KBM-7 (cell line): Measurements from ENCODE around the gene MPC1.
"Not testable (repeated sequence)": the region's sequence is repeated elsewhere in the genome, so short reads cannot be mapped to it uniquely, and the experiment has no call there.

Experiments
- DNase-seq: peaks from one replicate; pipeline ENCODE4 v3.0.0-alpha.2; 2015
- in situ Hi-C: fragments of 300-500 bp; cut with MboI; formaldehyde crosslinking; loops from 2 replicates; pipeline ENCODE4 v1.14.3; 2020; ENCODE audit warnings: low sequenced_read_pairs, low pct_unique_long_range_greater_than_20kb, mixed read lengths

Gene MPC1

DNA sequence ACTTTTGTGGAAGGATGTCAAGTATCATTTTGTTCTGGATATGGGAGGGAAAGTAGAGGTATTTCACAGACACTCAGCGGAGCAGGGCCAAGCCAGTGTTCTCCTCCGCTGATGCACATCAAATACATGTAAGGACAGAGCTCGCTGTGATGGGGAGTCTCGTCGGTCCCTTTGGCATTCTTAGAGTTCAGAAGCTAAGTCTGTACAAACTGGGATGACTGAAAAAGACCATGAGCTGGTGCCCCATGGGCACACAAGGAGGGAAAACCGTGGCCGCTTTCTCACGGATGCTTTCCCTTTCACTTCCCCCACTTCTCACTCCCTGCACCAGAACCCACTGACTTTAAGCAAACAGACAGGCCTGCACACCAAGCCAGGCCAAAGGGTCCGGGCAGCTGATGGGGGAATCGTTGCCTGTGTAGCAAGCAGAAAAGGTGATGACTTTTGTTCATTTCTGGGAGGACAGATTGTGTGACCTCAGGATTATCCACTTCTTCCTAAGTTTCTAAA lies 27.7 kb upstream of the MPC1 start:
- in situ Hi-C loops, result no loop called here
- no peak for DNase-seq

DNA sequence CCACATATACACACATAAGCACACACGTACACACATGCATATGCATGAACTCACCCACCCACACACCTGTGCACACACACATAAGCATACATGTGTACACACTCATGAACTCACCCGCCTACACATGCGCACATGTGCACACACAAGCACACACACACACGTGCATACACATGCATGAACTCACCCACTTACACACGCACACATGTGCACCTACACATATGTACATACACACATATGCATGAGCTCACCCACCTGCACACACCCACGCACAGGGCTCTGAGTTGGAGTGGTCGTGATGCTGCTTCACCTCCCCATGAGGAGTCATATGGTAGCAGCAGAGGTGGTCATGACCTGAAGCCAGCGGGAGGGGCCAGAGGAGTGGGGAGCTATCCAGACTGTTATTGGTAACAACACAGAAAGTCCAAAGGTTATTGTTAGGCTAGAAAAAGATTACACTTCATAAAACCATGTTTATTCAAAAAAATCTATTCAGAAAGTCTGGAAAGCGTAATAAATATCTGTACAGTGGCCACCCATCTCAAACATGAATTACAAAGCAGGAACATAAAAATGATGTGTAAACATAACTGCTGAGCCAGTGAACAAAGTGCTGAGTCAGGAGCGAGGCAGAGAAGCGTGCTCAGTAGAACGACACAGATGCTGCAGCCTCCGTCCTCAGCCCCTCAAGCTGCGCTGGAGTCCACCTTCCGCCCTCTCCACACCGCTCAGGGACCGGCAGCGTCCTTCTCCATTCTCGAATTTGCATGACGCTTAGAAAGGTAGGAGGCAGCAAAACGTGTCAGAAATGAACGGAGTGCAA lies 26.4 kb upstream of the MPC1 start:
- in situ Hi-C loops, result no loop called here
- DNase-seq, result no peak

DNA sequence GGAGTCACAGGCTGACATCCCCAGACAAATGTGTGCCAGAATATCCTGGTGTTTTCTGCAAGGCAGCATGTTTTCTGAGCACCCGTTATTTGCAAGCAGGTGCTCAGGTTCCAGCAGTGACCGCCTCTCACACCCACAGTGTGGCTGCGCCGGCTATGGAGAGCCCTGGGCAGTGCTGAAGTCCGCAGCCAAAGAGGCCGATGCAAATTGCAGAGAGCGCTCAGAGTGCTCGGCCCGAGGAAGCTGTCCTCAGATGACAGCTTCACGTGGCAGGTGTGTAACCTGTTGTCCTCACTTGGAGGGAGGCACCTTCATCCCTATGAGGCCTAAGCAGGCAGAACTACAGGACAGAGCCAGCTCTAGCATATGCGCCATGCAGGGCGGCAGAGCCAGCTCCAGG lies 23.5 kb upstream of the MPC1 start:
- in situ Hi-C loops, result no loop called here
- no peak for DNase-seq

DNA sequence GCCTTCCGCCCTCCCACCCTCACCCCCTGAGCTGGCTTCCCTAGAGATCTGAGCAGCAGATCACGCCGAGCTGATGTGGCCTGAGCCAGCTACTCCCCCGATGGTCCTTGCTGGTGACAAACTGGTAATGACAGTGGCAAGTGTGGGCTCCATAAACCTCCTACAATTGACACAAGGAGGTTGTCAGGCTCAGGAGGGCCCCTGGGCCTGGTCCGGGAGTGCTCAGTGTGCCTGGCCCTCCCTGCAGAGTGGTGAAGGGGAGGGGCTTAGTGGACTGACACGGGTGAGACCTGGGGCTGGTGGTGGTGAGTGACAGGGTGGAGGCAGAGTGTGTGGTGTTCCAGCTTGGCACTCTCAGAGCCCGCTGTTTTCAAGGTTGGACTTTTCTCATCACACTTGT lies 22.6 kb upstream of the MPC1 start:
- no peak for DNase-seq
- in situ Hi-C loops, result no loop called here

DNA sequence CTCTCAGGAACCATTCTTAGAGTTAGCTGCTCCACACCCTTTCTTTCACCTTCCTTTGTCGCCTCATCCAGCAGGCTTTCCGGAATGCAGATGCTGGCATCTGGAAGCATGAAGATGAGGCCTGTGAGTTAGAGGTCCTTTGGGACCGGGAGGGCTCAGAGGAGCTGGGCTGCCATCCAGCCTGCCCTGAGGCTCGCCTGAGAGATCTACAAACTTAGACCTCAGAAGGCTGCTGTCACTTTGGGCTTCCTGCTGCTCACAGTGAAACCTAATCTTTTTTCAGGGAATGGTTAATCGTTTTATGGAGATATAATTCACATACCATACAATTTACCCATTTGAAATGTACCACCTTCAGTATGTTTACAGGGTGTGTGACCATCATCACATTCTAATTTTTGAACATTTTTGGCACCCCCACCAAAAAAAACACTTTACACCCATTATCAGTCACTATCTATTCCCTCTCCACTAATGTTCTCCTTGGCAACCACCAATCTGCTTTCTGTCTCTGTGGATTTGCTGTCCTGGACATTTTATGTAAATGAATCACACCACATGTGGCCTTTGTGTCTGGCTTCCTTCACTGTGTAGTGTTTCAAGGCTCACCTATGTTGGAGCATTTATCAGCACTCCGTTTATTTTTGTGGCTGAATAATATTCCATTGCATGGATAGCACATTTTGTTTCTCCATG lies 20.0 kb upstream of the MPC1 start:
- DNase-seq, result no peak
- in situ Hi-C loops, result no loop called here

DNA sequence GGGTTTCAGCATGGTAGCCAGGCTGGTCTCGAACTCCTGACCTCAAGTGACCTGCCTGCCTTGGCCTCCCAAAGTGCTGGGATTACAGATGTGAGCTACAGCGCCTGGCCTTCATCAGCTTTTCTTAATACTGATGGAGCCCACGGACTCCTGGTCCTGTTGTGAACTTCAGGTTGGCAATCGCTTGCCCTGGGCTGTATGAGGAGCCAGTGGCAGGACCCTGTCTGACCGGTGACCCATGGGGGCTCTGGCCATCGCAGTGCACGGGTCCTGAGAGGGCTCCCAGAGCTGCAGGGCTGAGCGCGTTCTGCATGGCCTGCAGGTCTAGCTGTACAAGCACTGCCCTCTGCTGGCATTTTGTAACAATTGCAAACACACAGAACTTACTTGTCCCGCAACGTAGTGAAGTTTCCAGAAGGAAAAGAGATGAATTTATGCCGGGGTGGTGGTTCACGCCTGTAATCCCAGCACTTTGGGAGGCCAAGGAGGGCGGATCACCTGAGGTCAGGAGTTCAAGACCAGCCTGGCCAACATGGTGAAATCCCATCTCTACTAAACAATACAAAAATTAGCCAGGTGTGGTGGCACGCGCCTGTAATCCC lies 18.0 kb upstream of the MPC1 start:
- in situ Hi-C loops, result not testable (repeated sequence)
- DNase-seq, result peak; percentile 60

DNA sequence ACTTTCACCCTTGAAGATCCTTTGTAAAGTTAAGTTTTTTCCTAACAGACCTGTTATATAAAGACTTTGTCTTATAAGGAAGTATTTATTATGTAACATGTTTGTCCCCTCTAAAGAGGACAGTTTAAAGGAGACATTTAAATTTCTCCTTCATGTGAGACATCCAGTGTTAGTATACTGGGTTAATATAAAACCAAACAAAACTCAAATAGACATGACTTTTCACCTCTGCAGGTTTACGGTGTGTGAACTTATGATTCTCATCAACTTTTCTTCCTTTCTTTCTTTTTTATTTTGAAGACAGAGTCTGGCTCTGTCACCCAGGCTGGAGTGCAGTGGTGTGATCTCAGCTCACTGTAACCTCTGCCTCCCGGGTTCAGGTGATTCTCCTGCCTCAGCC lies 17.4 kb upstream of the MPC1 start:
- in situ Hi-C loops, result no loop called here
- DNase-seq, result no peak

DNA sequence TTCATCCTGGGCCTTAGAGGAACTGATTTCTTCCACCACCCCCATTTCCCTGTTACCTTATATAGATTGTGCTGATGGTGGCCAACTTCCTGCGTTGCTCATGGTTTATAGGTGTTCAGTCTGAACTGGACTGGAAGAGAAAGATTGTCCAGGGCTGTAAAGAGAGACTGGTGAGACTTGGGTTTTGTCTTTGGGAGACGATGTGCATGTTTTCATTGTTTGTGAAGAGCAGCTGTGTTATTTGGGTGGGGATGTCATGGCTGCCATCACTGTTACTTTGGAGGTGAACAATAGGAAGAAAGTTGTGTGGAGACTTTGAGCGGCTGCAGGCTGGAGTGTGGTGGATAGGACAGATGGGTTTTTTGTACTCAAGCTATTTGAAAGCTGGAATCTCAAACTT lies 15.6 kb upstream of the MPC1 start:
- in situ Hi-C loops, result no loop called here
- no peak for DNase-seq

DNA sequence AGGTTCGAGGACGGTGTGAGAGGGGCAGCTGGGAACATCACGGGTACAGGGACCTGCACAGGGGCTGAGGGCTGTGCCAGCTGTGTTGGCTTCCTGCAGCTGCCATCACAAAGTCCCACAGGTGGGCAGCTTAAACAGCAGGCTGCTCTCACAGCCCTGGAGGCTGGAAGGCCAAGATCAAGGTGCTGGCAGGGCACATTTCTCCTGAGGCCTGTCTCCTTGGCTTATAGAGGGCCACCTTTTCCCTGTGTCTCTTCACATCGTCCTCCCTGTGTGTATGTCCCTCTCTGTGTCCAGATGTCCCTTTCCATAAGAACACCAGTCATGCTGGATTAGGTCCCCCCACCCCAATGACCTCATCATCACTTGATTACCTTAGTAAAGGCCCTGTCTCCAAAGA lies 15.1 kb upstream of the MPC1 start:
- DNase-seq, result no peak
- in situ Hi-C loops, result no loop called here

DNA sequence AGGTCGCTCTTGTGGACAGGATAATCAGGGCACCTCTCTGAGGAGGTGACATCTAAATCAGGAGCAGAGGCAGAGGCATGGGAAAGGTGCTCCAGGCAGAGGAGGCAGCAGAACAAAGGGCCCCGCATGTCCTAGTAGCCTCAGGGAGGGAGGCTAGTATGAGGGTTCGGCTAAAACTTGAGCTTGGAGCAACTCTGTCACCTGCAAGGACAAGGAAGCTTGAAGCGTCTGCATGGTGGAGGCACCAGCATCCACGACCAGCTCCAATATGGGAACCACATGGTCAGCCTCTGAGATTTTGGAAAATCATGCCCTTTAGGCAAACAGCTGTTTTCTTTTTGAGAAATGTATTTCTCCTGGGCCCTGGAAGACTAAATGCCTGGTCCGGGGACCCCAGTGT lies 13.0 kb upstream of the MPC1 start:
- in situ Hi-C loops, result no loop called here
- DNase-seq, result no peak

DNA sequence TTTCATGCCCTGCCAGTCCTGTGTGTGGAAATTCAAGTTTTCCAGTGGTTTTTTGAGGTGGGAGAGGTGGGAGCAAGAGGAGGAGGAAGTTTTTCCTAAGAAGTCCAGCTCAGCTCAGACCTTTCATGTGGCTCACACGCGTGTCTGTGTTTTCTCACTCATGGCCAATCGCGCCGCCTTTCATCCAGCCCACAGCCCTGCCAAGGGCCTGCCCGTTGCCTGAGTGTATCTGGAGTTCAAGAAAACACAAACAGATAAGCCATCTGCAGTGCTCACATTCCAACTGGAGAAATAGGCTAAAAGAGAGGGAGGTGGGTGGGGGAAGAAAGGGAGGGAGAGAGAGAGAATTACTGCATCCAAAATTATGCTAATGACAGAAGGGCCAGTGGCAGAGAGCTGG lies 12.6 kb upstream of the MPC1 start:
- DNase-seq, result no peak
- in situ Hi-C loops, result no loop called here

DNA sequence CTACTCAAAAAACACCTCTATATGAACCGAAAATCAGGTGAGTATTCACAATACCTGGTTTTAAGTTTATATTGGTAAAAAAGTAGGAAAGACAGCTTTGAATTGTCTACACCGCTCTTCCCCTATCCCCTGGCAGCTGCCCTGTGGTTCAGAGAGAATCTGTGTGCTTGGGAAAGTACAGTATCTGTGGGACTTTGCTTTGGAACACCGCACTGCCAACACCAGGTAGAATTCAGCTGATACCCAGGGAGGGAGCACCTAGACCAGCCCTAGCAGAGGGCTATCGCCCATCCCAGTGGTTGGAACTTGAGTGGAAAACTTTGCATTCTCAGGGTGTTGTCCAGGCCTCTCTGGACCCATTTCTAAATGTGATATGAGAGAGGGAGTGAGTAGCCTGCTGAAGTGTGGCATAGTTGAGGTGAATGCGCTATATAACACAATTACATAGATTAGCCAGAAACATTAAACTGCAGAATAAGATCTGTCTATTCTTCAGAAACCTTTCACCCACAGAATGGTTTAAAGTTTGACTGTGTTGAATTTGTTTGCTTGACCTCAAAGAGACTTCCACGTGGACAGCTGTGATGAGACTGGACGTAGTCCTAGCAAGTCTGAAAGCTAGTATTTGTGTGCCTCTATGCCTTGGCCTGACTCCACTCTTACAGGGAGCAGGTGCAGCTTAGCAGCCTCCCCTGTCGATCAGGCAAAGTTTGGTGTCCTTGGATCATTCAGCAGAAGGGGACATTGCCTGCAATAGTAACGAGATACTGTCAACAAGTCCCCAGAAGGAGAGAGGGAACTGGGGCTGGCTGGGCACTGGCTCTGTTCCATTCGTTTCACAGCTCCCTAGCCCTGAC lies 11.5 kb upstream of the MPC1 start:
- in situ Hi-C loops, result no loop called here

DNA sequence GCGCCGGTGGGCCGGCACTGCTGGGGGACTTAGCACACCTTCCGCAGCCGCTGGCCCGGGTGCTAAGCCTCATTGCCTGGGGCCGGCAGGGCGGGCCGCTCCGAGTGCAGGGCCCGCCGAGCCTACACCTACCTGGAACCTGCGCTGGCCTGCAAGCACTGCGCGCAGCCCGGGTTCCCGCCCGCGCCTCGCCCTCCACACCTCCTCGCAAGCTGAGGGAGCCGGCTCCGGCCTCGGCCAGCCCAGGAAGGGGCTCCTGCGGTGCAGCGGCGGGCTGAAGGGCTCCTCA lies 10.7 kb upstream of the MPC1 start:
- in situ Hi-C loops, result no loop called here
- no peak for DNase-seq

More for the DNA sequence above, 11.5 kb upstream of the MPC1 start:
- DNase-seq, result no peak

DNA sequence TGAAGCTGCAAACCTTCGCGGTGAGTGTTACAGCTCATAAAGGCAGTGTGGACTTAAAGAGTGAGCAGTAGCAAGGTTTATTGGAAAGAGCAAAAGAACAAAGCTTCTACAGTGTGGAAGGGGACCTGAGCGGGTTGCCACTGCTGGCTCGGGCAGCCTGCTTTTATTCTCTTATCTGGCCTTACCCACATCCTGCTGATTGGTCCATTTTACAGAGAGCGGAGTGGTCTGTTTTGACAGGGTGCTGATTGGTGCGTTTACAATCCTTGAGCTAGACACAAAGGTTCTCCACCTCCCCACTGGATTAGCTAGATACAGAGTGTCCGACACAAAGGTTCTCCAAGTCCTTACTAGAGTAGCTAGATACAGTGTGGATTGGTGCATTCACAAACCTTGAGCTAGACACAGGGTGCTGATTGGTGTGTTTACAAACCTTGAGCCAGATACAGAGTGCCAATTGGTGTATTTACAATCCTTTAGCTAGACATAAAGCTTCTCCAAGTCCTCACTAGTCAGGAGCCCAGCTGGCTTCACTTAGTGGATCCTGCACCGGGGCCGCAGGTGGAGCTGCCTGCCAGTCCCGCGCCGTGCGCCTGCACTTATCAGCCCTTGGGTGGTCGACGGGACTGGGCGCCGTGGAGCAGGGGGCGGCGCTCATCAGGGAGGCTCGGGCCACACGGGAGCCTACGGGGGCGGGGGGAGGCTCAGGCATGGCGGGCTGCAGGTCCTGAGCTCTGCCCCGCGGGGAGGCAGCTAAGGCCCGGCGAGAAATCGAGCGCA lies 10.2 kb upstream of the MPC1 start:
- DNase-seq, in situ Hi-C loops: not testable (repeated sequence)

DNA sequence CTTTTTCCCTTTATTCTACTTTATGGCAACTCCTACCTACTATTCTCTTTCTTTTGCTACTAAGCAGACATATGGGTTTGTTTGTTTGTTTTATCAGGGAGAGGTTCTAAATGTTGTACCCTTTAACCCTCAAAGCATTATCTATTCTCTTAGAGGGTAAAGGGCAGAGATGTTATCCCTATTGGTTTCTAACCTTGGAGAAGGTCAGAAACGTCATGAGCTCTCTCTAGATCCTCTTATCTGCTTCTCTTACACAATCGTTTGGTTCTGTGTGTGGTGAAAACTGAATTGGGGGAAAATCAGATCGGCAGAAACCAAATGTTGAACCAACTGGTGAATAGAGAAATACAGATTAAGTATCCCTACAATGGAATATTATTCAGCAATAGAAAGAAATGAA lies 6.4 kb upstream of the MPC1 start:
- DNase-seq, result no peak
- in situ Hi-C loops, result no loop called here

DNA sequence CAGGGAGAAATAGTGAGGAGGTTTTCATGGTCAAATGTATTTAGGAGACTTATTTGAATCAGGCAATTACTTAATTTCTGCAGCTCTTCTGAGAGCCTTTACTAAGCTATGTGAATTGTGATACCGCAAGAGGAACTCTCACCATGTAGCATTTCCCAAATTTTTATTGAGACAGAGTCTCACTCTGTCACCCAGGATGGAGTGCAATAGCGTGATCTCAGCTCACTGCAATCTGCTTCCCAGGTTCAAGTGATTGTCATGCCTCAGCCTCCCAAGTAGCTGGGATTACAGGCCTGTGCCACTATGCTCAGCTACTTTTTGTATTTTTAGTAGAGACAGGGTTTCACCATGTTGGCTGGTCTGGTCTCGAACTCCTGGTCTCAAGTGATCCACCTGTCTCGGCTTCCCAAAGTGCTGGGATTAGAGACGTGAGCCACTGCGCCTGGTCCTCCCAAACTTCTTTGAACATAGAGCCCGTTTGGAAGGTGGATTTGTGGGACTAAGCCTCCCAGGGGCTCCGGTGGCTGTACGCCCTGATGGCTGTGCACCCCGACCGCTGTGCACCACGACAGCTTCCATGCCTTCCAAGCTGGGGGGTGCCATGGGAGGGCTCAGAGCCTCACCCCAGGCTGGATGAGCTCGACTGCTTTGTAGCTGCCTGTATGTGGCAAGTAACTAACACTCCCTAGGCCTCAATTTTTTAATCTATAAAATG lies 5.7 kb upstream of the MPC1 start:
- DNase-seq, result no peak
- in situ Hi-C loops, result no loop called here

DNA sequence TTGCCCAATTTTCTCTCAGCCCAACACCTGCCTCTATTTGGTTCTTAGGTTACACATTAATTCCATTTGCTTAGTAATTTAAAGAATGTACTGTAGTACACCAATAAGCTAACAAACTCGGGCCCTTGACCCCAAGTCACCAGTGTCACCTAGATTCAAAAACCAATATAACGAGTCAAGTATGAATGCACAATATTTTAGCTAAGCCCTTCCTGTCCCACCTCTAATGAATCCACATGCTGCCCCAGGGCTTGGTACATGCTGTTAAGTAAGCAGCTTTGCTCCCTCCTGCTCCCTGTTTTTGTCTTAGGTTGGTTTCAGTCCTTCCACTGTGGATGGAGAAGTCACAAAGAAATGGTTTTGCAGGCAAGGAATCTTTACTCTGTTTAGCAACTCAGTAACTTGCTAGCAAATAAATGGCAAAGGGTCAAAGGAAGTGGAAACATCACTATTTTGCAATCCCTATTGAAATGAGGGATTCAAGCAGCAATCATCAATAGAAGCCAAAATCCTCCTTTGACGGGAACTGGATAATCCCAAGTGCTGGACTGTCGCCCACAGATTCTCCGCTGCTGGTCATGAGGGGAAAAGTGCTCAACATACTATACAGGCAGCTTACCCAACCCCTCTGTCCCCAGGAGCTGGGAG lies 5.0 kb upstream of the MPC1 start:
- DNase-seq, result no peak
- in situ Hi-C loops, result no loop called here

DNA sequence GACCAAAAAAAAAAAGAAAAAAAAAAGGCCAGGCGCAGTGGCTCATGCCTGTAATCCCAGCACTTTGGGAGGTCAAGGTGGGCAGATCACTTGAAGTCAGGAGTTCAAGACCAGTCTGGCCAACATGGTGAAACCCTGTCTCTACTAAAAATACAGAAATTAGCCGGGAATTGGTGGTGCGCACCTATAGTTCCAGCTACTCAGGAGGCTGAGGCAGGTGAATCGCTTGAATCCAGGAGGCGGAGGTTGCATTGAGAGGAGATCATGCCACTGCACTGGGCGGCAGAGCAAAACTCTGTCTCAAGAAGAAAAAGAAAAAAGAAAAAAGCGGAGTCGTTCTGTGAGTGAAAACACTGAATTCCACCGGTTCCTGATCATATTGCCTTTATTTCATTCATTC lies 4.4 kb upstream of the MPC1 start:
- in situ Hi-C loops, DNase-seq: not testable (repeated sequence)
